ENCODE data around the gene RASGRF2.

RASGRF2 gene

DNA sequence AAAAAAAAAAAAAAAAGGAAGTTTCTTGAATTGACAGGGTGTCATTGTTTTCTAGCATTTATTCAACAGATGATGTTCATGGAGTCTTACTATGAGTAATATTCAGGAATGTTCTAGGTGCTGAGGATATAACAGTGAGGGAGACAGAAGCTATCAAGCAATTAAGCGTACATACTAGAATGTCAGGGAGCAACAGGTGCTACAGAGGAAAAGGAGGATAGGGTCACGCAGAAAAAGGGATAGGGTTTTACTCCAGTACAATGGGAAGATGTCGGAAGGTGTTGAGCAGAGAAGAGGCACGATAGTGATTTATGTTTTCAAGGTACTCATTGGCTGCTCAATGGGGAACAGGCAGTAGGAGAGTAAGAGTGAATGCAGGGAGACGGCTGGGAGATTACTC, 6.6 kb upstream of the RASGRF2 start:
- DNase-seq = no peak

DNA sequence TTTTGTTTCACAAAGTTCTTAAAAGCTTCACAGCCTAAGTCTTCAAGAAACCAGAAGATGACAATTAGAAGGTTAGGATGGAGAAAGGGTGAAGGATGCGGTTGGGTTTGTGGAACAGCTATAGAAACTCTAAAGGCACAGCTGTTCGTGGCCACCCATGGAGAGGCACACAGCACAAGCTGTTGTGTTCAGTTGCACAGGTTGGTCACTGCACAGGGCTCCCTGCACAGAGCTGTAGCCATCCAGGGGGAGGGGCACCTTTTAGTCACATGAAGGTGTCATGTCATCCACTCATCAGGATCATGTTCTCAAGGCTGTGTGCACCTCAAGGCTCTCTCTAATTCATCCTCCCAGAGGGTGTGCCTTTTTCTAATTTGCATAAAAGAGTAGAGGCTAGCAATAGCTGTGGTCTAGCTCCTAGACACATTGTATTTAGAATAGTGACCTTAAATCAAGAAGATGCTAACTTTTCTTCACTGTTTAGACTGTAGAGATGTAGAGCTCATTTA, 5.0 kb upstream of the RASGRF2 start:
- DNase-seq = no peak

DNA sequence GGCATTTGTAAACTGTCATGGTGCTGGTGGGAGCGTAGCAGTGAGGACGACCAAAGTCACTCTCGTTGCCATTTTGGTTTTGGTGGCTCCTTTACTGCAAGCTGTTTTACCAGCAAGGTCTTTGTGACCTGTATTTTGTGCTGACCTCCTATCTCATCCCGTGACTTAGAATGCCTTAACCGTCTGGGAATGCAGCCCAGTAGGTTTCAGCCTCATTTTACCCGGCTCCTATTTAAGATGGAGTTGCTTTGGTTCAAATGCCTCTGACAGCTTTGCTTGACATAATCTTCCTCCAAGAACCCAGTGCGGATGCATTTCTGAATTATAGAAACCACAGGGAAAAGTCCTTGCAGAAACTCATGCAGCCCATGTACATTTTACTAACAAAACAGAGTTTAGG, 3.9 kb upstream of the RASGRF2 start:
- DNase-seq = no peak

- no peak for DNase-seq
Measured at GRCh38 chr5:80957031-80957761, 3.0 kb upstream of the RASGRF2 start.

GRCh38 chr5:80958616-80959015, 1.5 kb upstream of the RASGRF2 start:
- DNase-seq = no peak

GRCh38 chr5:80959138-80959537, 1.0 kb upstream of the RASGRF2 start:
- no peak for DNase-seq

- DNase-seq = peak; percentile 13 to 62
Measured at GRCh38 chr5:80960531-80961375, 590 bp downstream of the RASGRF2 start.

DNA sequence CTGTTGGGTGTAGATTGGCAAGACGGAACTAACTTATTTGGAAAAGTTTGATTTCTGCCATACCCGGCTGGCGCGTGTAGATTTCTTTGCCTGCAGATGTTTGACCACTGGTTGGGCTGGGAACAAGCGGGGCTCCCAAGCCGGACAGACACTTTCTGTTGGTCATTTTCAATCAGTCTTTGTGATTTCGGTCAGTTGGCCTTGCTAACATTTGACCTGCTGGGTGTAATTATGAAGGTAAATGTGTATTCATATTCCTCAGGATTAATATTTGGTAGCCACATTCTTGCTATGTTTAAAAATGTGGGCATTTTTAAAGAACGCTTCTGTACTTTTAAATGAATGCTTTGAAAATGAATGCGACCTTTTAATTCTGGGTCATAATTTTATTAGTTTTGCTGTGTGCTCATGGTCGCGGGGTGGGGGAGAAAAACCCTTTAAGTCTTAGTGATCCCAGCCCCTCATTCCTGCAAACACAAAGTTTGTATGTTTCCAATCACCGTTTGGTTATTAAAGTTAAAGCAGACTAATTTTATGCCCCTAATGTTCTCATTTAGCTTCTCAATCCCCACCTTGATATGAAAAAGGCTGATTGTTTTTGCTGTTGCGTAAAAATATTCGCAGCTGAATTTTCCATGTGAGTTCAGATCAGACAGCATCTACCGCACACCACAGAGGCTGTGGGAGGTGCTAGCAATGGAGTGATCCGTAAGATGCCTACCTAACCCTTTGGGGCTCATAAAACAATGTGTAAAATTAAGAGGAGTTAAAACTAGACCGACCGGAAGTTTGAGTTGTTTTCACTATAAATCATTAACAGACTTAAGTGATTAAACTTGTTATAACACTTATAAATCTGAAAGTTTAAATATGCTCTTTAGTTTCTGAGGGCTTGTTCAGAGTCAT, 1.5 kb downstream of the RASGRF2 start:
- DNase-seq = peak; percentile 7 to 57

DNA sequence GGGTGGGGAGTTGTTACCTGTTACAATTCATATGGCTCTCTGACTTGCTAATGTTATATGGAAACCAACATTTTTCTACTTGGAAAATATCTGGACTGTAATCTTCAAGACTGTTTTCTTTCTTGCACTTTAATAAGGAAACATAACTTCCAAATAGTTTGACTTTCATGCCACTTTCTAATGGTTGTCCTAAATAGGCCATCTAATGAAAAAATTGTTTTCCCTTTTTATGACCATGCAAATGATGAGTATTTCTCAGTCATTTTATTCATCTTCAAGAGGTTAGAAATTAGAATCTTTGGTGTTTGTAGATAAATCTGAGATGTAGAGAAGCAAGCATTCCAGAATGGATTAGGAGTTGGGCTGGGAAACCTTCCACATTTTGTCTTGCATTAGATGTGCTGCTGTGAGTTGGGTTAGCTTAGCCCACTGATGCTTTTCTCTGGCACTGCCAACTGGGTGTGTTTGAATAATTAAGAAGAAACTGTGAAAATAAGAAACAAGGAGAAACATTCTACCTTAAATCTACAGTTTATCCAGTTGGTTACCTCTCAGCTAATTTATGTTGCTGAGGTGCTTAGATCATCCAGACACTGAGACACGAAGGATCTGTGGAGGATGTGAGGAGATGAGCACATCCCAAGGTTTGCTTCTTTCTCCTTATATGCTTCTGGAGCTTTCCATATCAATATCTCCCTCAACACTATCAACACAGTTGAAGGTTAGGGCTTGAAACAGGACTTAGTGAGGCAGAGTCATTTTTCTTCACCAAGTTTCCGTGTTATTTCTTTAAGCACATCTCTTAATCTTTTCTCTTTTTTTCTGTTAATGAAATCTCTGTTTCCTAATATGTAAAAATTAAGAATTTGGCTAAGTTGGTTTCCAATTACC, 2.7 kb downstream of the RASGRF2 start:
- no peak for DNase-seq

GRCh38 chr5:80963521-80963895, 3.3 kb downstream of the RASGRF2 start:
- DNase-seq = no peak

GRCh38 chr5:80963966-80964481, 3.9 kb downstream of the RASGRF2 start:
- DNase-seq = no peak

- no peak for DNase-seq
Measured at GRCh38 chr5:80964491-80964890, 4.3 kb downstream of the RASGRF2 start.

DNA sequence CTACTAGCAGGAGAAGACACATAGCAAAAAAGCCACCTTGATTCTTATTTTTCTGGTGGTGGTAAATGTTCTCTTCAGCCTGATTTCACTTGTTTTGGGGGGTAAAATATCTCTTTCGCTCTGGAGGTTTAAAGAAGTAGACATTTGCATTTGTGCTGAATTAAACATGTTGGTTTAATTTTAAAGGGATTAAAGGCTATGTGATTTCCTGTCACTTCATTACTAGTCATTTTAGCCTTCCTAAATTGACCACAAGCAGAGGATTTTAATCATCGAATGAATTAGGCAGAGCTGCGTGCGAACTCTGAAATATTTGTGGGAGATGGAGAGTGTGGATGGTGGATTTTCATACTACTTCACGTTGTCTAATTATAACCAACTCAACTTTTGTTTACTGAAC, 4.8 kb downstream of the RASGRF2 start:
- no peak for DNase-seq

DNA sequence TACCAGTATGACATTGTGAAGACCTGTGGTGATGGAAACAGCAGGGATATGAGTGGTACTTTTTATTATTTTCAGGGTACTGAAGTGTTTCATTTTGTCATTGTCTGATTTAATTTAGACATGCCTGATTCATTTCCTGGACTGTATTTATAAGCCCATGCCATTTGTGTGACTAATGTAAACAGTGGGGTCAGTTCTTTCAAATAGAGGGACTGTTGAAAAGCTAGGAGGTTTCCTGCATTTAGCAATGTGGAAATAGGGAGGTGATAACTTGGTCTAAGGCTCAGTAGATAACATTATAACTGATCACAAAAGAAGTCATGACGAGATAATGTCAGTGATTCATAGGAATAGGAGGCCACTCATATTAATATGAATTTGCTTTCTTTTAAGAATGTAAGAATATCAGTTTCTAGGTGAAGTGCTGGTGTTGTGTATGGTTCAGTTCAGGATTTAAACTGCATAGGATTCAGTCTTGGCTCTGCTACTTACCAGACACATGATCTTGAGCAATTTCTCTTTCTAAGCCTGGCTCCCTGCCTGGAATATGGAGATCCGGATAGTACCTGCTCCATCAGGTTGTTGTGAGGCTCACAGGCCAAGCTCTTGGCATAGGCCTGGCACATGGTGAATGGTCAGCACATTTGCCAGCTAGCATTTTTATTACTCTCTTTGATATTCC, 7.5 kb downstream of the RASGRF2 start:
- no peak for DNase-seq

DNA sequence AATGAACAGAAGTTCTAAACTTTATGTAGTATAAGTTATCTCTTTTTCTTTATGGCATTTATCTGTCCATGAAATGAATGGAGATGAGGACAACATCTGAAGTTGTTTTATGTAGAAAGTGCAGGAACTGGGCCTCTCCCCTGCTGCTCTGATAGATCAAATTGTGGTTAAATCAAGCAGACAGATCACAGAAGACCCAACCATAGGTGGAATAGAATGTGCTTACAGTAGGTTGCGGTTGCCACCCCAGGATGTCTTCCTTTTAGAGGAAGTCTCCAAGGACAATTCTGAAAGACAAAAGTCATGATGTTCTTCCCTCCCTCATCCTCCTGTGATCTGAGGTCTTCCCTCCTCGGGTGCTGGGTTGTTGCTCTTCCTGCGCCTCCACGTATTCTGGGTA, 12.9 kb downstream of the RASGRF2 start:
- DNase-seq = peak in 1 of 2 donors; percentile 36

GRCh38 chr5:80975065-80975464, 14.9 kb downstream of the RASGRF2 start:
- DNase-seq = no peak

DNA sequence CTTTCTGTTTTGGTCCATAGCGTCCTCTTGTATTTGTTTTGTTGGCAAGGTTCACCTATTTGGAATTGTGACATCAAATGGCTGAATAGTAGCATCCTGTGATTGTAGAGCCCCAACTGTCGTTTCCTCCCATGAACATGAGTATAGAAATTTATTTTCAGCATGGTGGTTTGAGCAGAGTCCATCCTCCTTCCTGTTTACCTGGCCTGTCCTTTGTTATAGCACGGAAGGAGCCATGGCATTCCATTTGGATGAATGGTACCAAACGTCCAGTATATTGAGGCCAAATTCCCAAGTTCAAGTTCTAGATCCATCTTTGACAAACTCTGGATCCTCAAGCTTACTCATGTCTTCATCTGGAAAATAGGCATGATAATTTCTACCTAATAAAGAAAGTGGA, 16.8 kb downstream of the RASGRF2 start:
- DNase-seq = no peak

GRCh38 chr5:80977764-80978163, 17.6 kb downstream of the RASGRF2 start:
- DNase-seq = no peak

- no peak for DNase-seq
Measured at GRCh38 chr5:80978772-80979317, 18.7 kb downstream of the RASGRF2 start.

GRCh38 chr5:80982093-80982492, 21.9 kb downstream of the RASGRF2 start:
- DNase-seq = no peak

All from CD4-positive, alpha-beta T cell treated with Interferon alpha-2 for 1 hour (primary cell).